Measurements from ENCODE around the gene MAOB.

Gene MAOB

GRCh38 chrX:43853225-43853828 lies 28.9 kb downstream of the MAOB start:
- Histone ChIP-seq H4K20me1 (ENCODE audit: insufficient read depth, low read length, poor library complexity, severe bottlenecking) (no peaks in the 10 kb centered on the region), H2AFZ (ENCODE audit: low read length) (no peak overlapping the region), H3K4me1 (ENCODE audit: insufficient read depth, low read length, poor library complexity, severe bottlenecking) (no peaks in the 10 kb centered on the region), H3K36me3 (ENCODE audit: insufficient read depth, low read length) (no peaks in the 10 kb centered on the region), H3K9me3 (ENCODE audit: insufficient read depth, low read depth, low read length) (no peaks in the 10 kb centered on the region), H3K9ac (ENCODE audit: low read depth, low read length, poor library complexity, severe bottlenecking) (no peak overlapping the region), H3K4me2 (ENCODE audit: low read depth, low read length, poor library complexity, severe bottlenecking) (no peak overlapping the region), H3K27me3 (ENCODE audit: insufficient read depth, low read length, poor library complexity, severe bottlenecking) (no peaks in the 10 kb centered on the region), H3K9me2 (replicated peaks; ENCODE audit: low read depth, low read length) (no peaks in the 10 kb centered on the region), H3K4me3 (ENCODE audit: low read length, poor library complexity, severe bottlenecking) (no peak overlapping the region), H3F3A (ENCODE audit: low read depth) (no peaks in the 10 kb centered on the region), H3K79me2 (ENCODE audit: insufficient read depth, low read length) (no peaks in the 10 kb centered on the region)
- no peak for TF ChIP-seq CTCF (conservative IDR thresholded peaks at IDR 0.05; ENCODE audit: low read length)
- TF ChIP-seq EZH2phosphoT487 (IDR thresholded peaks at IDR 0.05; ENCODE audit: borderline replicate concordance): no peak

GRCh38 chrX:43850629-43851028 lies 31.6 kb downstream of the MAOB start:
- no peak overlapping the region for H3K9ac ChIP-seq (ENCODE audit: low read depth, low read length, poor library complexity, severe bottlenecking)
- TF ChIP-seq CTCF (conservative IDR thresholded peaks at IDR 0.05; ENCODE audit: low read length) (no peak), EZH2phosphoT487 (IDR thresholded peaks at IDR 0.05; ENCODE audit: borderline replicate concordance) (no peak)
- H4K20me1 ChIP-seq (ENCODE audit: insufficient read depth, low read length, poor library complexity, severe bottlenecking): no peaks in the 10 kb centered on the region
- no peaks in the 10 kb centered on the region for H3K79me2 ChIP-seq (ENCODE audit: insufficient read depth, low read length)
- H3K9me3 ChIP-seq (ENCODE audit: insufficient read depth, low read depth, low read length): no peaks in the 10 kb centered on the region
- H3F3A ChIP-seq (ENCODE audit: low read depth): no peaks in the 10 kb centered on the region
- no peak overlapping the region for H3K4me3 ChIP-seq (ENCODE audit: low read length, poor library complexity, severe bottlenecking)
- H3K36me3 ChIP-seq (ENCODE audit: insufficient read depth, low read length): no peaks in the 10 kb centered on the region
- no peaks in the 10 kb centered on the region for H3K4me1 ChIP-seq (ENCODE audit: insufficient read depth, low read length, poor library complexity, severe bottlenecking)
- no peak overlapping the region for H2AFZ ChIP-seq (ENCODE audit: low read length)
- H3K4me2 ChIP-seq (ENCODE audit: low read depth, low read length, poor library complexity, severe bottlenecking): no peak overlapping the region
- no peaks in the 10 kb centered on the region for H3K9me2 ChIP-seq (replicated peaks; ENCODE audit: low read depth, low read length)
- no peaks in the 10 kb centered on the region for H3K27me3 ChIP-seq (ENCODE audit: insufficient read depth, low read length, poor library complexity, severe bottlenecking)

GRCh38 chrX:43849173-43849572 lies 33.1 kb downstream of the MAOB start:
- Histone ChIP-seq H3K4me3 (ENCODE audit: low read length, poor library complexity, severe bottlenecking) (no peak overlapping the region), H3K4me1 (ENCODE audit: insufficient read depth, low read length, poor library complexity, severe bottlenecking) (no peaks in the 10 kb centered on the region), H3K9me3 (ENCODE audit: insufficient read depth, low read depth, low read length) (no peaks in the 10 kb centered on the region), H3K4me2 (ENCODE audit: low read depth, low read length, poor library complexity, severe bottlenecking) (no peak overlapping the region), H3K79me2 (ENCODE audit: insufficient read depth, low read length) (no peaks in the 10 kb centered on the region), H2AFZ (ENCODE audit: low read length) (no peak overlapping the region), H3K9ac (ENCODE audit: low read depth, low read length, poor library complexity, severe bottlenecking) (no peak overlapping the region), H3K27me3 (ENCODE audit: insufficient read depth, low read length, poor library complexity, severe bottlenecking) (no peaks in the 10 kb centered on the region), H4K20me1 (ENCODE audit: insufficient read depth, low read length, poor library complexity, severe bottlenecking) (no peaks in the 10 kb centered on the region), H3K9me2 (replicated peaks; ENCODE audit: low read depth, low read length) (no peaks in the 10 kb centered on the region), H3F3A (ENCODE audit: low read depth) (no peaks in the 10 kb centered on the region), H3K36me3 (ENCODE audit: insufficient read depth, low read length) (no peaks in the 10 kb centered on the region)
- no peak for TF ChIP-seq EZH2phosphoT487 (IDR thresholded peaks at IDR 0.05; ENCODE audit: borderline replicate concordance)
- TF ChIP-seq CTCF (conservative IDR thresholded peaks at IDR 0.05; ENCODE audit: low read length): no peak

Measured in Loucy (cell line).